ENCODE data around the gene ZNF362.

DNA sequence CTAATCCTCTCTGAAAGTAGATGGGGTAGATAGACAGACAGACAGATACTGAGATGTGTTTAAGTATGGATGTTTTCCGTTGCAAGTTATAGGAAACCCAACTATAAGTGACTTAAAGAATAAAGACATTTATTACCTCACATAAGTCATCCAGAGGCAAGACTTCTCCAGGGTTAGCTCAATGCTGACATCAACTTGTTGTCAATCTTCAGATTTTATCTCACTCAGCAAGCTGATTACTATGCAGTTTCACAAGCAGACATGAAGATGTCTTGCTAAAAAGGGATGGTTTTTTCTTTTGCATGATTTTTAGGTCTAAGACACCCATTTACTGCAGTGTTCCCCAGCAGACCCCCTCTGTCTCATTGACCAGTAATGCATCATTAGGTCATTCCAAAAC is 30.7 kb upstream of the ZNF362 start:
- TF ChIP-seq CTCF (conservative IDR thresholded peaks at IDR 0.05; ENCODE audit: low read length) = no peak
- no peak for TF ChIP-seq EZH2phosphoT487 (IDR thresholded peaks at IDR 0.05; ENCODE audit: borderline replicate concordance, low read depth, low read length)
